HCT116 (cell line): Measurements from ENCODE around the gene SEMA4B.
A peak's percentile ranks its signal among the peaks of the same experiment; 100 is the strongest.

Experiments used
- CTCF ChIP-seq, 3 experiments: fragments of 200-600 bp in 1 of 3; sonication (generic) in 1 of 3; IDR thresholded peaks in 2 of 3; conservative IDR thresholded peaks in 1 of 3; 2 replicates each; pipeline ENCODE4 v1.5.1; 2012 to 2017; ENCODE audit warnings: low read depth in 2 of 3, low read length in 2 of 3, antibody characterized with exemption in 1 of 3, borderline replicate concordance in 1 of 3, control low read depth in 1 of 3, mild to moderate bottlenecking in 1 of 3, mixed read lengths in 1 of 3, mixed run types in 1 of 3, moderate library complexity in 1 of 3; ENCODE audit not compliant: insufficient read depth in 1 of 3
- POLR2A ChIP-seq: IDR thresholded peaks from 2 replicates; pipeline ENCODE4 v1.7.0; 2011; ENCODE audit warnings: borderline replicate concordance; ENCODE audit not compliant: insufficient read depth, insufficient read length; ENCODE audit errors: extremely low read depth
- POLR2AphosphoS5 ChIP-seq: IDR thresholded peaks from 2 replicates; pipeline ENCODE4 v1.6.1; 2011; ENCODE audit warnings: mild to moderate bottlenecking, low read depth, low read length, moderate library complexity
- ZFX ChIP-seq: fragments of 450-650 bp; IDR thresholded peaks from 2 replicates; pipeline ENCODE4 v1.6.1; 2017

GRCh38 chr15:90249203-90249863 lies 48.2 kb downstream of the SEMA4B start, which contains the start of gene TTLL13:
- TF ChIP-seq POLR2A: no peak
- peak; percentile 78 for TF ChIP-seq POLR2AphosphoS5
- no peak for TF ChIP-seq CTCF (IDR thresholded peaks at IDR 0.05 in 2 of 3, conservative IDR thresholded peaks at IDR 0.05 in 1 of 3; ENCODE audit: borderline replicate concordance in 1 of 3, insufficient read depth in 1 of 3, low read depth in 2 of 3, low read length in 2 of 3)
- TF ChIP-seq ZFX: no peak
